Measurements from ENCODE around the gene WFIKKN1. TPM values are rescaled to one million over a fixed set of nuclear protein-coding genes. Genes with fewer than 3 reads are reported as not detected.

WFIKKN1 gene
- total and polyA plus RNA-seq, 2 experiments from 2014 or later, result 3.5 to 6.8 TPM

- H3K4me2 ChIP-seq, result peak overlapping the region; percentile 97; the same call in 1 of the 2 replicates
- H3K9me2 ChIP-seq (ENCODE audit: insufficient read depth), result no peaks in the 10 kb centered on the region
- H4K20me1 ChIP-seq (replicated peaks; ENCODE audit: insufficient read depth), result no peaks in the 10 kb centered on the region
- H3K36me3 Mint-ChIP-seq (ENCODE audit: low read depth), result no peaks in the 10 kb centered on the region
- no peaks in the 10 kb centered on the region for H3K36me3 ChIP-seq (ENCODE audit: insufficient read depth)
- H3F3A ChIP-seq (replicated peaks; ENCODE audit: low read depth), result 0 out of 2 replicates have a peak, but pooled peaks cover 6% of the 10 kb centered on the region
- peak overlapping the region; percentile 95; the same call in 1 of the 2 replicates for H3K4me3 ChIP-seq
- TF ChIP-seq CTCF (conservative IDR thresholded peaks at IDR 0.05; ENCODE audit: low read depth in 2 of 2) (no peak), ETS1 (IDR thresholded peaks at IDR 0.05) (no peak), ZNF114 (CRISPR knock-in tag; IDR thresholded peaks at IDR 0.05) (no peak), STAT1 (IDR thresholded peaks at IDR 0.05; ENCODE audit: unreplicated experiment) (no peak), ZNF331 (CRISPR knock-in tag; IDR thresholded peaks at IDR 0.05; ENCODE audit: low read depth) (no peak), ZNF462 (CRISPR knock-in tag; IDR thresholded peaks at IDR 0.05) (no peak), CREB1 (CRISPR knock-in tag; IDR thresholded peaks at IDR 0.05; ENCODE audit: low read depth) (no peak), REST (IDR thresholded peaks at IDR 0.05; ENCODE audit: unreplicated experiment) (no peak), EZH2phosphoT487 (IDR thresholded peaks at IDR 0.05; ENCODE audit: unreplicated experiment) (no peak), JUNB (IDR thresholded peaks at IDR 0.05; ENCODE audit: unreplicated experiment) (no peak), POLR2AphosphoS5 (IDR thresholded peaks at IDR 0.05; ENCODE audit: low read depth) (no peak), EZH2 (IDR thresholded peaks at IDR 0.05; ENCODE audit: low read depth, unreplicated experiment) (no peak)
- H3K27me3 Mint-ChIP-seq (ENCODE audit: insufficient read depth, low read depth, poor library complexity), result peaks cover 18% of the 10 kb centered on the region
- peaks cover 29% of the 10 kb centered on the region for H3K4me1 ChIP-seq (ENCODE audit: insufficient read depth)
- H3K27ac Mint-ChIP-seq, result no peak overlapping the region
- no peak overlapping the region for H3K27ac ChIP-seq (ENCODE audit: low read depth)
- H3K4me1 Mint-ChIP-seq, result peaks cover 21% of the 10 kb centered on the region
- no peak overlapping the region for H2AFZ ChIP-seq
- no peak for ATAC-seq
- H3K4me3 Mint-ChIP-seq, result peak overlapping the region; percentile 89
- peaks cover 4% of the 10 kb centered on the region; the same call in 2 of the 3 replicates for H3K9me3 Mint-ChIP-seq
- DNase-seq (ENCODE audit: low spot score), result no peak
- no peaks in the 10 kb centered on the region for H3K27me3 ChIP-seq (ENCODE audit: insufficient read depth)
- no peaks in the 10 kb centered on the region; the same call in 1 of the 2 replicates for H3K79me2 ChIP-seq (replicated peaks; ENCODE audit: insufficient read depth)
Measured at GRCh38 chr16:634996-635395, 4.2 kb downstream of the WFIKKN1 start.

Measured in GM23338 (cell line).